Prostate gland (tissue), 2 donors: ENCODE data around the gene IPO11.

Source experiments
- CTCF ChIP-seq, 4 experiments: fragments of 200-600 bp in 2 of 4; fragments of 450-650 bp in 2 of 4; sonication (generic) in 2 of 4; IDR thresholded peaks; 1 replicate in 3 of 4; 2 replicates in 1 of 4; pipeline ENCODE4 v1.5.1; 2016 to 2019; ENCODE audit warnings: antibody characterized with exemption in 4 of 4, mild to moderate bottlenecking in 2 of 4, moderate library complexity in 2 of 4
- POLR2A ChIP-seq: fragments of 450-650 bp; IDR thresholded peaks from one replicate; pipeline ENCODE4 v1.6.1; 2016; ENCODE audit warnings: antibody characterized with exemption, mild to moderate bottlenecking

GRCh38 chr5:62373382-62373781, 39.2 kb upstream of the IPO11 start:
- TF ChIP-seq POLR2A (no peak), CTCF (IDR thresholded peaks at IDR 0.05) (no peak)
